H1 (cell line): ENCODE results near the gene EFHD1.

ENCODE experiments used
- CBX5 ChIP-seq: fragments of 300-800, 300-1000 bp; sonication (generic); IDR thresholded peaks from 2 replicates; pipeline ENCODE4 v1.7.1; 2016; ENCODE audit warnings: antibody characterized with exemption, low read length, low read depth
- GABPA ChIP-seq: IDR thresholded peaks from 2 replicates; pipeline ENCODE4 v1.6.1; 2011; ENCODE audit warnings: mild to moderate bottlenecking, low read length, moderate library complexity, borderline replicate concordance; ENCODE audit not compliant: insufficient read depth
- HDAC6 ChIP-seq: IDR thresholded peaks from one replicate; pipeline ENCODE4 v1.7.1; 2012; ENCODE audit warnings: low read depth, mild to moderate bottlenecking, inconsistent platforms, low read length, moderate library complexity
- POLR2A ChIP-seq, 2 experiments: IDR thresholded peaks; 1 replicate in 1 of 2; 2 replicates in 1 of 2; pipeline ENCODE4 v1.6.1; 2011; ENCODE audit warnings: low read depth in 2 of 2, low read length in 2 of 2, mild to moderate bottlenecking in 2 of 2; ENCODE audit errors: control extremely low read depth in 1 of 2
- SP1 ChIP-seq: IDR thresholded peaks from 2 replicates; pipeline ENCODE4 v1.6.1; 2011; ENCODE audit warnings: low read depth, low read length
- TF ChIP-seq, protein P1 (sequence below), 3 experiments: IDR thresholded peaks; 1 replicate in 2 of 3; 2 replicates in 1 of 3; pipeline versions ENCODE4 v1.5.1 to v1.6.1; 2011; ENCODE audit warnings: low read length in 3 of 3, mild to moderate bottlenecking in 3 of 3, inconsistent platforms in 2 of 3, low read depth in 1 of 3, moderate library complexity in 1 of 3; ENCODE audit not compliant: insufficient read depth in 1 of 3; ENCODE audit errors: control extremely low read depth in 1 of 3

DNA sequence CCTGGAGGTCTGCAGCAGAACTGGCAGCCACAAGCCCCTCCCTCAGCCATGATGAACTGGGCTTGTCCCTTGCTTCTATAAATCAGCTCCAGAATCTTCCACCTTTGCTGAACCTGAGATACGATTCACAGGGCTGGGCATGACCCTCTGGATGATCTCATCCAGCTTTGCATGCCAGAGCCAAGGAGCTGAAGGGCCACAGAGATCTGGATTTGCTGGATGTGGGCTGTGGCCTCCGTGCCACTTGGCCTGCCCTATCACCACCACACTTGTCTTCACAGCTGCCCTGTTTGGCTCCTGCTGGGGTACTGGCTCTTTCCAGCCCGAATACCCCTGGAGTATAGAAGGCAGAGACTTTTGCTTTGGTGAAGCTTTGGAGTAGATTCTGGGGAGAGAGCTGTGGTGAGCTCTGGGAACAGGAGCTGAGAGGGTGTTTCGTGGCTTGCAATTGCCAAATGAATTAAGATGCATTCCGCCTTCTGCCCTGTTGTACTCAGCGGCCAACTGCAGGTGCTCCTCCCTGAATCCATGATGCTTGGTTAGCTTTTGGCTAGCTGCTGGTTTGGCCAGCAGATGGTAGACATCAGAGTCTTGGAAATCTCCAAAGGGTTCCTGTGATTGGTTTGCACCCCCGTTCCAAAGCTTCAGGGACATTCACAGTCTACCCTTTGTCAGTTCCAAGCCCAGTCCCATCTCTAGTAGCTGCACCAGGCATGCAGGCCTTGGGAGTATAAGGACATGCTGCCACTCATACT, 32.8 kb downstream of the EFHD1 start:
- TF ChIP-seq, protein P1, sequence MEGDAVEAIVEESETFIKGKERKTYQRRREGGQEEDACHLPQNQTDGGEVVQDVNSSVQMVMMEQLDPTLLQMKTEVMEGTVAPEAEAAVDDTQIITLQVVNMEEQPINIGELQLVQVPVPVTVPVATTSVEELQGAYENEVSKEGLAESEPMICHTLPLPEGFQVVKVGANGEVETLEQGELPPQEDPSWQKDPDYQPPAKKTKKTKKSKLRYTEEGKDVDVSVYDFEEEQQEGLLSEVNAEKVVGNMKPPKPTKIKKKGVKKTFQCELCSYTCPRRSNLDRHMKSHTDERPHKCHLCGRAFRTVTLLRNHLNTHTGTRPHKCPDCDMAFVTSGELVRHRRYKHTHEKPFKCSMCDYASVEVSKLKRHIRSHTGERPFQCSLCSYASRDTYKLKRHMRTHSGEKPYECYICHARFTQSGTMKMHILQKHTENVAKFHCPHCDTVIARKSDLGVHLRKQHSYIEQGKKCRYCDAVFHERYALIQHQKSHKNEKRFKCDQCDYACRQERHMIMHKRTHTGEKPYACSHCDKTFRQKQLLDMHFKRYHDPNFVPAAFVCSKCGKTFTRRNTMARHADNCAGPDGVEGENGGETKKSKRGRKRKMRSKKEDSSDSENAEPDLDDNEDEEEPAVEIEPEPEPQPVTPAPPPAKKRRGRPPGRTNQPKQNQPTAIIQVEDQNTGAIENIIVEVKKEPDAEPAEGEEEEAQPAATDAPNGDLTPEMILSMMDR (IDR thresholded peaks at IDR 0.05; ENCODE audit: control extremely low read depth in 1 of 3, insufficient read depth in 1 of 3, low read depth in 1 of 3, low read length in 3 of 3) = no peak
- TF ChIP-seq CBX5 (no peak), POLR2A (IDR thresholded peaks at IDR 0.05; ENCODE audit: control extremely low read depth in 1 of 2, low read depth in 2 of 2, low read length in 2 of 2) (no peak), GABPA (no peak), HDAC6 (no peak), SP1 (no peak)
